Effector memory CD8-positive, alpha-beta T cell (primary cell): ENCODE measurements around the gene CARD10.
"Not testable (repeated sequence)": the region's sequence is repeated elsewhere in the genome, so short reads cannot be mapped to it uniquely, and the experiment has no call there.

Experiments
- ATAC-seq: fragments of 150-1000 bp; cut with Tn5 transposase; replicated peaks from 2 replicates; pipeline ENCODE4 v1.10.0; 2021; ENCODE audit warnings: mild to moderate bottlenecking, moderate library complexity
- DNase-seq, 3 experiments: peaks; one replicate each; pipeline ENCODE4 v3.0.0; 2021
- H3K27ac Mint-ChIP-seq, 2 donors: one replicate each; pipeline ENCODE4 v1.8.0; 2022; ENCODE audit warnings: mild to moderate bottlenecking in 2 of 2, mixed read lengths in 2 of 2, moderate library complexity in 2 of 2
- H3K27me3 Mint-ChIP-seq, 2 donors: one replicate each; pipeline ENCODE4 v1.8.0; 2022; ENCODE audit warnings: mixed read lengths in 2 of 2
- H3K36me3 Mint-ChIP-seq: one replicate; pipeline ENCODE4 v1.8.0; 2022; ENCODE audit warnings: mild to moderate bottlenecking, moderate library complexity, mixed read lengths; ENCODE audit not compliant: insufficient read depth
- H3K4me1 Mint-ChIP-seq, 2 donors: one replicate each; pipeline ENCODE4 v1.8.0; 2022; ENCODE audit warnings: low read depth in 2 of 2, mixed read lengths in 2 of 2
- H3K4me3 Mint-ChIP-seq, 2 donors: one replicate each; pipeline ENCODE4 v1.8.0; 2022; ENCODE audit warnings: mild to moderate bottlenecking in 2 of 2, mixed read lengths in 2 of 2, moderate library complexity in 2 of 2
- H3K9me3 Mint-ChIP-seq, 2 donors: one replicate each; pipeline ENCODE4 v1.8.0; 2022; ENCODE audit warnings: mixed read lengths in 2 of 2

The CARD10 gene

GRCh38 chr22:37561212-37562048, 42.2 kb upstream of the CARD10 start:
- Mint-ChIP-seq H3K27me3 (peaks cover 38 to 87% of the 10 kb centered on the region in 2 donors), H3K4me3 (peak overlapping the region; percentile 75), H3K36me3 (peaks cover 3% of the 10 kb centered on the region), H3K4me1 (peaks cover 19 to 29% of the 10 kb centered on the region in 2 donors), H3K9me3 (no peaks in the 10 kb centered on the region), H3K27ac (peak overlapping the region in 1 of 2 donors; percentile 20)
- DNase-seq: peak; percentile 76 to 77 (median 76)
- ATAC-seq: peak; percentile 54

- ATAC-seq (peak; percentile 18), DNase-seq (no peak)
- no peaks in the 10 kb centered on the region for H3K9me3 Mint-ChIP-seq
- peaks cover 12 to 24% of the 10 kb centered on the region in 2 donors for H3K4me1 Mint-ChIP-seq
- peaks cover 45 to 88% of the 10 kb centered on the region in 2 donors for H3K27me3 Mint-ChIP-seq
- H3K4me3 Mint-ChIP-seq: peak overlapping the region; percentile 75
- peaks cover 3% of the 10 kb centered on the region for H3K36me3 Mint-ChIP-seq
- no peak overlapping the region for H3K27ac Mint-ChIP-seq
Measured at GRCh38 chr22:37560608-37561211, 41.5 kb upstream of the CARD10 start.

GRCh38 chr22:37559901-37560607, 40.8 kb upstream of the CARD10 start, which contains the start of gene CDC42EP1:
Gene CDC42EP1, plus strand, starts transcription at chr22:37560480. Its CDS starts 5,870 bp downstream, at chr22:37566350.
- peaks cover 12 to 22% of the 10 kb centered on the region in 2 donors for H3K4me1 Mint-ChIP-seq
- peak within 1 kb of the TSS in 1 of 2 donors; percentile 20 for H3K27ac Mint-ChIP-seq
- peak within 1 kb of the TSS; percentile 75 for H3K4me3 Mint-ChIP-seq
- H3K9me3 Mint-ChIP-seq: no peaks in the 10 kb centered on the region
- peak; percentile 23 for ATAC-seq
- no peak for DNase-seq
- H3K27me3 Mint-ChIP-seq: peaks cover 48 to 90% of the 10 kb centered on the region in 2 donors
- H3K36me3 Mint-ChIP-seq: peaks cover 3% of the 10 kb centered on the region

GRCh38 chr22:37559521-37559900, 40.3 kb upstream of the CARD10 start:
- H3K27ac Mint-ChIP-seq: no peak overlapping the region
- H3K4me1 Mint-ChIP-seq: peaks cover 12 to 22% of the 10 kb centered on the region in 2 donors
- no peaks in the 10 kb centered on the region for H3K9me3 Mint-ChIP-seq
- no peak for DNase-seq
- ATAC-seq: no peak
- H3K4me3 Mint-ChIP-seq: peak overlapping the region; percentile 26 to 53
- H3K27me3 Mint-ChIP-seq: peaks cover 48 to 84% of the 10 kb centered on the region in 2 donors
- H3K36me3 Mint-ChIP-seq: peaks cover 3% of the 10 kb centered on the region

- peak overlapping the region; percentile 26 to 53 for H3K4me3 Mint-ChIP-seq
- peaks cover 50 to 84% of the 10 kb centered on the region in 2 donors for H3K27me3 Mint-ChIP-seq
- DNase-seq (no peak), ATAC-seq (no peak)
- peaks cover 12 to 22% of the 10 kb centered on the region in 2 donors for H3K4me1 Mint-ChIP-seq
- peaks cover 3% of the 10 kb centered on the region for H3K36me3 Mint-ChIP-seq
- H3K27ac Mint-ChIP-seq: no peak overlapping the region
- no peaks in the 10 kb centered on the region for H3K9me3 Mint-ChIP-seq
Measured at GRCh38 chr22:37558815-37559214, 39.6 kb upstream of the CARD10 start.

GRCh38 chr22:37557321-37558001, 38.2 kb upstream of the CARD10 start:
- H3K27me3 Mint-ChIP-seq: peaks cover 47 to 84% of the 10 kb centered on the region in 2 donors
- H3K36me3 Mint-ChIP-seq: no peaks in the 10 kb centered on the region
- no peaks in the 10 kb centered on the region for H3K9me3 Mint-ChIP-seq
- H3K4me3 Mint-ChIP-seq: no peak overlapping the region
- no peak for ATAC-seq
- peaks cover 12 to 20% of the 10 kb centered on the region in 2 donors for H3K4me1 Mint-ChIP-seq
- H3K27ac Mint-ChIP-seq: no peak overlapping the region
- DNase-seq: no peak

- no peaks in the 10 kb centered on the region for H3K36me3 Mint-ChIP-seq
- H3K4me1 Mint-ChIP-seq: peaks cover 6 to 13% of the 10 kb centered on the region in 2 donors
- H3K27me3 Mint-ChIP-seq: peaks cover 39 to 81% of the 10 kb centered on the region in 2 donors
- DNase-seq (no peak), ATAC-seq (no peak)
- no peaks in the 10 kb centered on the region for H3K9me3 Mint-ChIP-seq
- H3K27ac Mint-ChIP-seq: no peak overlapping the region
- H3K4me3 Mint-ChIP-seq: no peak overlapping the region
Measured at GRCh38 chr22:37556710-37557109, 37.5 kb upstream of the CARD10 start.

- Mint-ChIP-seq H3K4me3 (no peak overlapping the region), H3K27ac (no peak overlapping the region), H3K36me3 (no peaks in the 10 kb centered on the region), H3K9me3 (no peaks in the 10 kb centered on the region), H3K4me1 (peaks cover 0 to 7% of the 10 kb centered on the region in 2 donors), H3K27me3 (peaks cover 33 to 82% of the 10 kb centered on the region in 2 donors)
- no peak for DNase-seq
- no peak for ATAC-seq
Measured at GRCh38 chr22:37555029-37555428, 35.8 kb upstream of the CARD10 start.

- Mint-ChIP-seq H3K9me3 (no peaks in the 10 kb centered on the region), H3K4me1 (peaks cover 0 to 7% of the 10 kb centered on the region in 2 donors), H3K4me3 (no peak overlapping the region), H3K27ac (no peak overlapping the region), H3K36me3 (no peaks in the 10 kb centered on the region), H3K27me3 (peaks cover 27 to 70% of the 10 kb centered on the region in 2 donors)
- ATAC-seq (no peak), DNase-seq (no peak)
Measured at GRCh38 chr22:37553725-37554124, 34.5 kb upstream of the CARD10 start.

GRCh38 chr22:37552524-37553163, 33.4 kb upstream of the CARD10 start:
- no peak overlapping the region for H3K4me3 Mint-ChIP-seq
- no peak for ATAC-seq
- H3K9me3 Mint-ChIP-seq: no peaks in the 10 kb centered on the region
- no peak overlapping the region for H3K27ac Mint-ChIP-seq
- DNase-seq: no peak
- no peaks in the 10 kb centered on the region for H3K36me3 Mint-ChIP-seq
- H3K27me3 Mint-ChIP-seq: peaks cover 25 to 59% of the 10 kb centered on the region in 2 donors
- peaks cover 0 to 7% of the 10 kb centered on the region in 2 donors for H3K4me1 Mint-ChIP-seq

- Mint-ChIP-seq H3K27ac (no peak overlapping the region), H3K4me3 (no peak overlapping the region), H3K9me3 (no peaks in the 10 kb centered on the region), H3K27me3 (peaks cover 25 to 52% of the 10 kb centered on the region in 2 donors), H3K4me1 (peaks cover 0 to 5% of the 10 kb centered on the region in 2 donors), H3K36me3 (no peaks in the 10 kb centered on the region)
- DNase-seq (no peak), ATAC-seq (no peak)
Measured at GRCh38 chr22:37551981-37552380, 32.8 kb upstream of the CARD10 start.

- H3K27ac Mint-ChIP-seq, ATAC-seq, H3K4me1 Mint-ChIP-seq, H3K36me3 Mint-ChIP-seq, H3K9me3 Mint-ChIP-seq, DNase-seq, H3K4me3 Mint-ChIP-seq: not testable (repeated sequence)
- peaks cover 20 to 42% of the 10 kb centered on the region in 2 donors for H3K27me3 Mint-ChIP-seq
Measured at GRCh38 chr22:37550921-37551320, 31.7 kb upstream of the CARD10 start.
